Transverse colon (tissue), 4 donors: ENCODE results near the gene GABRR2. TPM values are rescaled to one million over a fixed set of nuclear protein-coding genes. Genes with fewer than 3 reads are reported as not detected.

Experiments
- DNase-seq: peaks from one replicate; pipeline ENCODE4 v3.0.0-alpha.2; 2019
- H3K27ac ChIP-seq, 4 donors: fragments of 200-600 bp; sonication (generic); 2 replicates each; pipeline ENCODE4 v1.5.1; 2016 to 2018; ENCODE audit warnings: inconsistent platforms in 4 of 4
- H3K27me3 ChIP-seq: fragments of 200-600 bp; sonication (generic); 2 replicates; pipeline ENCODE4 v1.5.1; 2017; ENCODE audit warnings: inconsistent platforms
- H3K36me3 ChIP-seq, 4 donors: fragments of 200-600 bp; sonication (generic); 2 replicates each; pipeline ENCODE4 v1.5.1; 2017 to 2019; ENCODE audit warnings: inconsistent platforms in 4 of 4
- H3K4me1 ChIP-seq, 4 donors: fragments of 200-600 bp; sonication (generic); 2 replicates each; pipeline ENCODE4 v1.5.1; 2017 to 2020; ENCODE audit warnings: inconsistent platforms in 4 of 4
- H3K4me3 ChIP-seq, 4 donors: fragments of 200-600 bp; sonication (generic); 1 replicate in 1 of 4; 2 replicates in 3 of 4; pipeline versions ENCODE4 v1.5.1 to v1.6.1; 2017 to 2019; ENCODE audit warnings: inconsistent platforms in 4 of 4
- H3K9me3 ChIP-seq, 2 donors: fragments of 200-600 bp; sonication (generic); 2 replicates each; pipeline ENCODE4 v1.5.1; 2017 to 2019; ENCODE audit warnings: inconsistent platforms in 2 of 2
- EP300 ChIP-seq: sonication (generic); formaldehyde crosslinking; IDR thresholded peaks from one replicate; pipeline ENCODE4 v1.6.1; 2017; ENCODE audit warnings: antibody characterized with exemption, low read depth
- POLR2A ChIP-seq: fragments of 450-650 bp; IDR thresholded peaks from one replicate; pipeline ENCODE4 v1.6.1; 2016; ENCODE audit warnings: antibody characterized with exemption, mild to moderate bottlenecking, moderate library complexity
- POLR2AphosphoS5 ChIP-seq, 3 donors: sonication (generic); formaldehyde crosslinking; IDR thresholded peaks; one replicate each; pipeline ENCODE4 v1.6.1; 2016; ENCODE audit warnings: antibody characterized with exemption in 3 of 3
- WGBS, 2 donors: methylation state at CpG; one replicate each; pipeline ENCODE4 v1.1.5; 2018; ENCODE audit warnings: low coverage in 1 of 2; 5-methylcytosine and 5-hydroxymethylcytosine counted together
- in situ Hi-C, 4 donors: fragments of 200-750 bp; cut with MboI; loops; one replicate each; pipeline versions ENCODE4 v1.15.0 to v1.15.1; 2017; ENCODE audit warnings: low sequenced_read_pairs in 3 of 4, low pct_ligation_motif_present in 1 of 4, low pct_unique_long_range_greater_than_20kb in 1 of 4
- intact Hi-C: fragments of 100-400 bp; cut with DNase I; formaldehyde crosslinking; loops from one replicate; pipeline ENCODE4 v1.15.1; 2023; ENCODE audit warnings: low total_unique reads
- total RNA-seq, 4 donors: library from RNA; depleted of rRNA; stranded (reverse); fragments of >200 nt; gene quantifications; one replicate each; pipeline ENCODE4 v1.1.0, GENCODE V29; 2016
- TF ChIP-seq, protein P1 (sequence below), 5 experiments: fragments of 200-600 bp in 3 of 5; fragments of 450-650 bp in 2 of 5; sonication (generic) in 3 of 5; IDR thresholded peaks; 1 replicate in 2 of 5; 2 replicates in 3 of 5; pipeline ENCODE4 v1.5.1; 2016 to 2017; ENCODE audit warnings: antibody characterized with exemption in 5 of 5, inconsistent platforms in 3 of 5, mild to moderate bottlenecking in 2 of 5, moderate library complexity in 1 of 5

The GABRR2 gene
- total RNA-seq, 4 donors from 2014 or later: 1.1 to 4.3 (median 1.2) TPM; not detected in 1

DNA sequence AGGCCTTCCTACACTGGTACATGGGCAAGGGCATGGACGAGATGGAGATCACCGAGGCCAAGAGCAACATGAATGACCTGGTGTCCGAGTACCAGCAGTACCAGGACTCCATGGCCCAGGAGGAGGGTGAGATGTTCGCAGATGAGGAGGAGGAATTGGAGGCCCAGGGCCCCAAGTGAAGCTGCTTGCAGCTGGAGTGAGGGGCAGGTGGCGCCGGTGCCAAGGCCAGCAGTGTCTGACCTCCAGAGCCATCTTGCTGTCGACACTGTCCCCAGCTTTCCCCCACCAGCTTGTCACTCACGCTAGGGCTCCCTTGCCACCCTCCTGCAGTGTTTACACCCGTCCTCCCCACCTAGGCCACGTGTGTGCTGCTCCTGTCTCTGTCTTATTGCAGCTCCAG, 12.2 kb downstream of the GABRR2 start:
- no peak for DNase-seq
- no peak overlapping the region for H3K27ac ChIP-seq
- intact Hi-C loops: no loop called here
- 86 to 90% methylated on average over 4 to 10 of the region's 10 CpGs for WGBS, 2 donors
- H3K9me3 ChIP-seq: no peaks in the 10 kb centered on the region
- H3K4me3 ChIP-seq: no peak overlapping the region
- no peaks in the 10 kb centered on the region for H3K36me3 ChIP-seq
- in situ Hi-C loops: no loop called here
- no peaks in the 10 kb centered on the region for H3K27me3 ChIP-seq
- peaks cover 0 to 8% (median 2%) of the 10 kb centered on the region in 4 donors for H3K4me1 ChIP-seq
- TF ChIP-seq, protein P1, sequence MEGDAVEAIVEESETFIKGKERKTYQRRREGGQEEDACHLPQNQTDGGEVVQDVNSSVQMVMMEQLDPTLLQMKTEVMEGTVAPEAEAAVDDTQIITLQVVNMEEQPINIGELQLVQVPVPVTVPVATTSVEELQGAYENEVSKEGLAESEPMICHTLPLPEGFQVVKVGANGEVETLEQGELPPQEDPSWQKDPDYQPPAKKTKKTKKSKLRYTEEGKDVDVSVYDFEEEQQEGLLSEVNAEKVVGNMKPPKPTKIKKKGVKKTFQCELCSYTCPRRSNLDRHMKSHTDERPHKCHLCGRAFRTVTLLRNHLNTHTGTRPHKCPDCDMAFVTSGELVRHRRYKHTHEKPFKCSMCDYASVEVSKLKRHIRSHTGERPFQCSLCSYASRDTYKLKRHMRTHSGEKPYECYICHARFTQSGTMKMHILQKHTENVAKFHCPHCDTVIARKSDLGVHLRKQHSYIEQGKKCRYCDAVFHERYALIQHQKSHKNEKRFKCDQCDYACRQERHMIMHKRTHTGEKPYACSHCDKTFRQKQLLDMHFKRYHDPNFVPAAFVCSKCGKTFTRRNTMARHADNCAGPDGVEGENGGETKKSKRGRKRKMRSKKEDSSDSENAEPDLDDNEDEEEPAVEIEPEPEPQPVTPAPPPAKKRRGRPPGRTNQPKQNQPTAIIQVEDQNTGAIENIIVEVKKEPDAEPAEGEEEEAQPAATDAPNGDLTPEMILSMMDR (IDR thresholded peaks at IDR 0.05): no peak
- TF ChIP-seq POLR2A (no peak), EP300 (no peak)

- intact Hi-C loops: no loop called here
- H3K9me3 ChIP-seq: no peaks in the 10 kb centered on the region
- in situ Hi-C loops: no loop called here
- no peaks in the 10 kb centered on the region for H3K36me3 ChIP-seq
- H3K27me3 ChIP-seq: no peaks in the 10 kb centered on the region
- TF ChIP-seq POLR2A (no peak), POLR2AphosphoS5 (IDR thresholded peaks at IDR 0.05) (no peak), EP300 (no peak)
- TF ChIP-seq, protein P1 (IDR thresholded peaks at IDR 0.05): no peak
- H3K27ac ChIP-seq: no peak overlapping the region
- H3K4me1 ChIP-seq: peaks cover 0 to 8% (median 4%) of the 10 kb centered on the region in 4 donors
- WGBS, 2 donors: 87% methylated on average over 20 of the region's 22 CpGs; no CpG with 5 or more reads in 1 of the 2 donors
- H3K4me3 ChIP-seq: no peak overlapping the region
- no peak for DNase-seq
Measured at GRCh38 chr6:89302195-89302770, 12.8 kb downstream of the GABRR2 start.

- in situ Hi-C loops: no loop called here
- Histone ChIP-seq H3K4me3 (no peak overlapping the region), H3K9me3 (no peaks in the 10 kb centered on the region), H3K27me3 (no peaks in the 10 kb centered on the region), H3K36me3 (no peaks in the 10 kb centered on the region), H3K27ac (no peak overlapping the region), H3K4me1 (peaks cover 0 to 8% (median 4%) of the 10 kb centered on the region in 4 donors)
- 92% methylated on average over 25 of the region's 25 CpGs; no CpG with 5 or more reads in 1 of the 2 donors for WGBS, 2 donors
- DNase-seq: no peak
- intact Hi-C loops: no loop called here
- TF ChIP-seq, protein P1 (IDR thresholded peaks at IDR 0.05): no peak
- no peak for TF ChIP-seq POLR2AphosphoS5 (IDR thresholded peaks at IDR 0.05)
- TF ChIP-seq POLR2A: no peak
- TF ChIP-seq EP300: no peak
Measured at GRCh38 chr6:89301586-89302194, 13.4 kb downstream of the GABRR2 start.

- TF ChIP-seq, protein P1 (IDR thresholded peaks at IDR 0.05): no peak
- TF ChIP-seq POLR2AphosphoS5 (IDR thresholded peaks at IDR 0.05): no peak
- no peak for TF ChIP-seq EP300
- no peak for TF ChIP-seq POLR2A
- no peak overlapping the region for H3K4me3 ChIP-seq
- no peak for DNase-seq
- H3K9me3 ChIP-seq: no peaks in the 10 kb centered on the region
- H3K36me3 ChIP-seq: no peaks in the 10 kb centered on the region
- H3K27ac ChIP-seq: no peak overlapping the region
- intact Hi-C loops (no loop called here), in situ Hi-C loops (no loop called here)
- H3K4me1 ChIP-seq: peaks cover 0 to 8% (median 4%) of the 10 kb centered on the region in 4 donors
- WGBS, 2 donors: 84 to 85% methylated on average over 6 to 7 of the region's 7 CpGs
- H3K27me3 ChIP-seq: no peaks in the 10 kb centered on the region
Measured at GRCh38 chr6:89299466-89299850, 15.6 kb downstream of the GABRR2 start.
